ENCODE data around the gene RPTOR. TPM values are rescaled to one million over a fixed set of nuclear protein-coding genes. Genes with fewer than 3 reads are reported as not detected.

RPTOR gene
- total RNA-seq, 3 donors from 2014 or later: 76.1 to 98.3 (median 89.5) TPM

- DNase-seq: no peak
- Mint-ChIP-seq H3K4me3 (no peak overlapping the region), H3K36me3 (ENCODE audit: insufficient read depth) (peaks cover 18% of the 10 kb centered on the region), H3K27me3 (ENCODE audit: low read depth) (no peaks in the 10 kb centered on the region), H3K9me3 (no peaks in the 10 kb centered on the region), H3K4me1 (ENCODE audit: low read depth) (peaks cover 49% of the 10 kb centered on the region)
- no peak for ATAC-seq
Observed at GRCh38 chr17:80724775-80725266, 180.2 kb downstream of the RPTOR start.

DNA sequence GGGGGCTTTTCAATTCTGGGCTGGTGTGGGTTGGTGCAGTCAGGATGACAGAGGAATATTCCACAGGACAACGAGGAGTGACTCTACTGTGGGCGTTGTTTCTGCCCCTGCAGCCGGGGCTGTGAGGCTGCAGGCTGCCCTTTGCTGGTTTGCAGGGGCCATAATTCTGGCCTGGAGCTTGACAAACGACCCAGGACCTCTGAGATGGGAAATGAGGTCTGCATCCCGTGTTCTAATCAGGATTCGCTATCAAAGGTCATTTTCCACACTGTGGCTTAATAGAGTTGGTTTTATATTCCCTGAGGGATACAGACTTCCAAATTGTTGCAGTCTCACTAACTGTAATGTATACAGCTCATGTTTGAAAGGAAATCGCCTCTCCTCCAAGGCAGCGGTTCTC lies 180.9 kb downstream of the RPTOR start:
- Mint-ChIP-seq H3K27me3 (ENCODE audit: low read depth) (no peaks in the 10 kb centered on the region), H3K36me3 (ENCODE audit: insufficient read depth) (peaks cover 20% of the 10 kb centered on the region), H3K4me1 (ENCODE audit: low read depth) (peaks cover 49% of the 10 kb centered on the region), H3K4me3 (no peak overlapping the region), H3K9me3 (no peaks in the 10 kb centered on the region)
- ATAC-seq (no peak), DNase-seq (no peak)

- no peak for ATAC-seq
- peaks cover 48% of the 10 kb centered on the region for H3K4me1 Mint-ChIP-seq (ENCODE audit: low read depth)
- peaks cover 21% of the 10 kb centered on the region for H3K36me3 Mint-ChIP-seq (ENCODE audit: insufficient read depth)
- no peaks in the 10 kb centered on the region for H3K9me3 Mint-ChIP-seq
- no peaks in the 10 kb centered on the region for H3K27me3 Mint-ChIP-seq (ENCODE audit: low read depth)
- no peak overlapping the region for H3K4me3 Mint-ChIP-seq
- no peak for DNase-seq
Observed at GRCh38 chr17:80726558-80727408, 182.1 kb downstream of the RPTOR start.

GRCh38 chr17:80727409-80727755 lies 182.7 kb downstream of the RPTOR start:
- DNase-seq (no peak), ATAC-seq (no peak)
- Mint-ChIP-seq H3K36me3 (ENCODE audit: insufficient read depth) (peaks cover 22% of the 10 kb centered on the region), H3K9me3 (no peaks in the 10 kb centered on the region), H3K4me1 (ENCODE audit: low read depth) (peaks cover 48% of the 10 kb centered on the region), H3K27me3 (ENCODE audit: low read depth) (no peaks in the 10 kb centered on the region), H3K4me3 (no peak overlapping the region)

GRCh38 chr17:80729016-80729415 lies 184.4 kb downstream of the RPTOR start:
- no peaks in the 10 kb centered on the region for H3K9me3 Mint-ChIP-seq
- peaks cover 38% of the 10 kb centered on the region for H3K4me1 Mint-ChIP-seq (ENCODE audit: low read depth)
- no peak for ATAC-seq
- no peaks in the 10 kb centered on the region for H3K27me3 Mint-ChIP-seq (ENCODE audit: low read depth)
- H3K36me3 Mint-ChIP-seq (ENCODE audit: insufficient read depth): peaks cover 22% of the 10 kb centered on the region
- H3K4me3 Mint-ChIP-seq: no peak overlapping the region
- DNase-seq: no peak

GRCh38 chr17:80729761-80730160 lies 185.1 kb downstream of the RPTOR start:
- Mint-ChIP-seq H3K4me3 (no peak overlapping the region), H3K27me3 (ENCODE audit: low read depth) (no peaks in the 10 kb centered on the region), H3K9me3 (no peaks in the 10 kb centered on the region), H3K36me3 (ENCODE audit: insufficient read depth) (peaks cover 23% of the 10 kb centered on the region), H3K4me1 (ENCODE audit: low read depth) (peaks cover 37% of the 10 kb centered on the region)
- DNase-seq (no peak), ATAC-seq (no peak)

- Mint-ChIP-seq H3K36me3 (ENCODE audit: insufficient read depth) (peaks cover 23% of the 10 kb centered on the region), H3K27me3 (ENCODE audit: low read depth) (no peaks in the 10 kb centered on the region), H3K4me3 (peak overlapping the region; percentile 48), H3K9me3 (no peaks in the 10 kb centered on the region), H3K4me1 (ENCODE audit: low read depth) (peaks cover 34% of the 10 kb centered on the region)
- ATAC-seq (no peak), DNase-seq (no peak)
Observed at GRCh38 chr17:80730739-80731138, 186.1 kb downstream of the RPTOR start.

- ATAC-seq: peak in 1 of 2 donors; percentile 51
- H3K4me1 Mint-ChIP-seq (ENCODE audit: low read depth): peaks cover 31% of the 10 kb centered on the region
- H3K9me3 Mint-ChIP-seq: no peaks in the 10 kb centered on the region
- no peak for DNase-seq
- no peaks in the 10 kb centered on the region for H3K27me3 Mint-ChIP-seq (ENCODE audit: low read depth)
- peak overlapping the region; percentile 48 for H3K4me3 Mint-ChIP-seq
- H3K36me3 Mint-ChIP-seq (ENCODE audit: insufficient read depth): peaks cover 23% of the 10 kb centered on the region
Observed at GRCh38 chr17:80731323-80731722, 186.7 kb downstream of the RPTOR start.

DNA sequence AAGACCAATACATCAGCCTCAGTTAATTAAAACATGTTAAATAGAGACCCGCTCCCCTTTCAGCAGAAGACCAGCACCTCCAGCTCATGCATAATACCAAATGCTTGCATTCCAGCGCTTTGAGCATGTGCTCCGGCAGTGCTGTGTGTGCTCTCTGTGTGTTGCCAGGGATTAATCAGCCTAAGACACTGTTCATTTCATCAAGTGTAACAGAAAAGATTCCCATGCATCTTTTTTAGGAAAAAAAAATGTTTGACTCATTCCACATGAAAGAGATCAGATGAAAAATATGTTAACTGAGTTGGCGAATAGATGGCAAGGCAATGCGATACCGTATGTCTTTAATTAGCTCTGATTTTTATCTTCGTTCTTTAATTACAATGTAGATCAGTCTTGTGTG lies 187.6 kb downstream of the RPTOR start:
- DNase-seq (no peak), ATAC-seq (no peak)
- H3K4me1 Mint-ChIP-seq (ENCODE audit: low read depth): peaks cover 31% of the 10 kb centered on the region
- H3K27me3 Mint-ChIP-seq (ENCODE audit: low read depth): no peaks in the 10 kb centered on the region
- peaks cover 17% of the 10 kb centered on the region for H3K36me3 Mint-ChIP-seq (ENCODE audit: insufficient read depth)
- H3K9me3 Mint-ChIP-seq: no peaks in the 10 kb centered on the region
- no peak overlapping the region for H3K4me3 Mint-ChIP-seq

- H3K4me1 Mint-ChIP-seq (ENCODE audit: low read depth): peaks cover 49% of the 10 kb centered on the region
- ATAC-seq (no peak), DNase-seq (no peak)
- H3K9me3 Mint-ChIP-seq: no peaks in the 10 kb centered on the region
- no peaks in the 10 kb centered on the region for H3K27me3 Mint-ChIP-seq (ENCODE audit: low read depth)
- peaks cover 21% of the 10 kb centered on the region for H3K36me3 Mint-ChIP-seq (ENCODE audit: insufficient read depth)
- H3K4me3 Mint-ChIP-seq: no peak overlapping the region
Observed at GRCh38 chr17:80737106-80738019, 192.7 kb downstream of the RPTOR start.

- peaks cover 23% of the 10 kb centered on the region for H3K36me3 Mint-ChIP-seq (ENCODE audit: insufficient read depth)
- peaks cover 56% of the 10 kb centered on the region for H3K4me1 Mint-ChIP-seq (ENCODE audit: low read depth)
- peak in 1 of 2 donors; percentile 23 for ATAC-seq
- no peak for DNase-seq
- no peaks in the 10 kb centered on the region for H3K9me3 Mint-ChIP-seq
- H3K4me3 Mint-ChIP-seq: peak overlapping the region; percentile 22
- H3K27me3 Mint-ChIP-seq (ENCODE audit: low read depth): no peaks in the 10 kb centered on the region
Observed at GRCh38 chr17:80738020-80738808, 193.6 kb downstream of the RPTOR start.

- peaks cover 56% of the 10 kb centered on the region for H3K4me1 Mint-ChIP-seq (ENCODE audit: low read depth)
- no peaks in the 10 kb centered on the region for H3K27me3 Mint-ChIP-seq (ENCODE audit: low read depth)
- peak overlapping the region; percentile 35 for H3K4me3 Mint-ChIP-seq
- DNase-seq (no peak), ATAC-seq (no peak)
- peaks cover 20% of the 10 kb centered on the region for H3K36me3 Mint-ChIP-seq (ENCODE audit: insufficient read depth)
- H3K9me3 Mint-ChIP-seq: no peaks in the 10 kb centered on the region
Observed at GRCh38 chr17:80738987-80739730, 194.5 kb downstream of the RPTOR start.

DNA sequence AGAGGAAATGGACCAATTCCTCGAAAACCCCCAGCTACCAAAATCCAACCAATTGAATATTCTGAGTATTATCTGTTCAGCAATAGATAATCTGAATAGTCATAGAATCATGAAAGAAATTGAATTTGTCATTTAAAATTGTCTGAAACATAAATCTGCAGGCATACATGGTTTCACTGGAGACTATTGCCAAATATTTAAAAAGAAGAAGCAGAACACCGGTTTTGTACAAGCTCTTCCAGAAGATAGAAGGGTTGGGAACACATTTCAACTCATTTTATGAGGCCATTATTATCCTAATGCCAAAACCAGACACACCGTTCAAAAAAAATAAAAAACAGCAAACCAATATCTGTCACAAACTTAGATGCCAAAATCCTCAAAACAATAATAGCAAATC lies 195.5 kb downstream of the RPTOR start:
- H3K4me3 Mint-ChIP-seq: no peak overlapping the region
- H3K36me3 Mint-ChIP-seq (ENCODE audit: insufficient read depth): peaks cover 17% of the 10 kb centered on the region
- DNase-seq (no peak), ATAC-seq (no peak)
- no peaks in the 10 kb centered on the region for H3K27me3 Mint-ChIP-seq (ENCODE audit: low read depth)
- H3K4me1 Mint-ChIP-seq (ENCODE audit: low read depth): peaks cover 58% of the 10 kb centered on the region
- H3K9me3 Mint-ChIP-seq: no peaks in the 10 kb centered on the region

All from activated T-cell treated with anti-CD3 and anti-CD28 coated beads, Interleukin-2, amount 50 U/mL, for 4 hours (primary cell).